Measurements from ENCODE around the gene RBCK1.
"Not testable (repeated sequence)": the region's sequence is repeated elsewhere in the genome, so short reads cannot be mapped to it uniquely, and the experiment has no call there.

- not testable (repeated sequence) for TF ChIP-seq CTCF, POLR2A (IDR thresholded peaks at IDR 0.05)
Observed at GRCh38 chr20:386634-387033, 21.5 kb upstream of the RBCK1 start.
